ENCODE measurements around the gene ARHGEF25. TPM values are rescaled to one million over a fixed set of nuclear protein-coding genes. Genes with fewer than 3 reads are reported as not detected.

Gene ARHGEF25
- total RNA-seq, 1 experiment from 2014 or later, result 0.25 TPM

DNA sequence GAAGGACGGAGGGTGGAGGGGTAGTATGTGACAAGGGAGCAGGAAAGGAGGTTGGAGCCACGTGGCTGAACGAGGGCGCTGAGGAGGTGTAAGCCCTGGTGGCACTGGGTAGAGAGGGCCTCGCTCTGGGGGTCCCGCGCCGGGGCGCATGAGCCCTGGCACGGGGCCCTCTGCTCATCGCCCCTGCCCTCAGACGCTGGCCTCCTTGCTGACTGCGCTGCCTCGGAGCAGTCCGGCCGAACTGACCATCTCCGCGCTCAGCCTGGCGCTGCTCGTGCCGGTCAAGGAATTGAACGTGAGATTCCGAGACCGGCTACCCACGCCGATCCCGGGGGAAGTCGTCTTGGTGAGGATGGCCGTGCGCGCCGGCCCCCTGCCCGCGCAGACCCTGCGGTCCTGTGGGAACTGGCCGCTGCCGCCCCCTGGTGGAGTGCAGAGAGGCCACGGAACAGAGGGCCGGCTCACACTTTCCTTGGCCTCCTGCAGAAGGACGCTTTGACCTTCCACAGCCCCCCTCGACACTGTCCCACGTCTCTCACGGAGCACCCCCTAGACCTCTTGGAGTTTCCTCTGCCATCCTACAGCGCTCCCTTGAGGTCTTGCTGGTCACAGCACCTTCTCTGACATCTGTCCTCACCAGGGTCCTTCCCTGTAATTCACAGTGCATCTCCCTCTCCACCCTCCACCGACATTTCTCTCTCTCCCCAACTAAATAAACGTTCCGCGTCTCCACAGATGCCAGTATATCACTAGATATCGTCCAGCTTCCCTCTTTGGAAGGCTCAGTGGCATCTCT is 10.5 kb downstream of the ARHGEF25 start:
- peak; percentile 23 for DNase-seq (ENCODE audit: low spot score)

DNA sequence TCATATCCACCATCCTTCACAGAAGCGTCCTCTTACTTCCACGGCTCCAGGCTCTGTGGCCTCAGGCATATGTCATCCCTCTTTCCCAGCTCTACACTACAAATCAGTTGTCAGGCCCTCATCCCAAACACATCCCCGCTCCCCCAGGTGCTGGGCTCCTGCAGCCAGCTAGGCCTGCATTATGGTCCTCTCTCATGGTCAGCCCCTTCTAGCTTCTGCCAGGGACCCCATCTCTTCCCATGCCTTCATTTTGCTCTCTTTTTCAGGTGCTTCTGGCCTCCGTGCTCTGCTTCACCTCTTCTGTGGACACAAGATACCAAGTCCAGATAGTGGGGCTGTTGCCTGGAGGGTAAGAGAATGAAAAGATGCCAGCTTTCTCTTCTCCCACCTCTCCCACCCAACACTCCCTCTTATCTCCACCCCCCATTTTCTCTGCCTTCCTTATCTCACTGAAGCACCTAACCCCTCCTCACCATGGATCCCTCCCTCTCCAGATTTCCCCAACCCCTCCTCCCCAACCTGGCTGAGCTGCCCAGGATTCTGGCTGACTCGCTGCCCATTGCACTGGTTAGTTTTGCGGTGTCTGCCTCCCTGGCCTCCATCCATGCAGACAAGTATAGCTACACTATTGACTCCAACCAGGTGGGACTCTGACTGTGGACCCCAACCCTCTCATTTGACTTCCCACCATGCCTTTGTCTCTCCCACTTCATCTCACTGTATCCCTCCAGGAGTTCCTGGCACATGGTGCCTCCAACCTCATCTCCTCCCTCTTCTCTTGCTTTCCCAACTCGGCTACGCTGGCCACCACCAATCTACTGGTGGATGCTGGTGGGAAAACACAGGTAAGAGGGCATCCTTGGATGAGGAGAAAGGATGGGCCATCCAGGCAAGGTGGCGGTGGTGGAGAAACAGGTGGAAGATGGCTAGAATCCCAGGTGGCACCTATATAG is 11.3 kb downstream of the ARHGEF25 start:
- no peak for DNase-seq (ENCODE audit: low spot score)

DNA sequence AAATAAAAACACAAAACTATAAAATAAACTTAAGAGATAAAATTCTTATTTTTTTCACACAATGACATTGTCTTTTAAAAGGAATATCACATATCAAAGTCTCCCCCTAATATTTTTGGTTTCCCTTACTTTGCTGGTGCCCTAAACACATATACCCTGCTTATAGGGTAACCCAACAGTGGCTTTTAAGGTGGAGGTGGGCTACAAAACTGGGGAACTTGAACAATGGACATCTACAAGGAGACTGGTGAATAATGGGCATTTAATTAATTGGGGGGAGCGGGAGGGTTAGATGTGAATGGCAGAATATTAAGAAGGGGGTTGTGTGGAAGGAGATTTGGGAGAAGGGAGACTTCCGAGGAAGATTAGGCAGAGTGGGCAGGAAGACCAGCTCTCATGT is 12.2 kb downstream of the ARHGEF25 start:
- DNase-seq (ENCODE audit: low spot score), result no peak

DNA sequence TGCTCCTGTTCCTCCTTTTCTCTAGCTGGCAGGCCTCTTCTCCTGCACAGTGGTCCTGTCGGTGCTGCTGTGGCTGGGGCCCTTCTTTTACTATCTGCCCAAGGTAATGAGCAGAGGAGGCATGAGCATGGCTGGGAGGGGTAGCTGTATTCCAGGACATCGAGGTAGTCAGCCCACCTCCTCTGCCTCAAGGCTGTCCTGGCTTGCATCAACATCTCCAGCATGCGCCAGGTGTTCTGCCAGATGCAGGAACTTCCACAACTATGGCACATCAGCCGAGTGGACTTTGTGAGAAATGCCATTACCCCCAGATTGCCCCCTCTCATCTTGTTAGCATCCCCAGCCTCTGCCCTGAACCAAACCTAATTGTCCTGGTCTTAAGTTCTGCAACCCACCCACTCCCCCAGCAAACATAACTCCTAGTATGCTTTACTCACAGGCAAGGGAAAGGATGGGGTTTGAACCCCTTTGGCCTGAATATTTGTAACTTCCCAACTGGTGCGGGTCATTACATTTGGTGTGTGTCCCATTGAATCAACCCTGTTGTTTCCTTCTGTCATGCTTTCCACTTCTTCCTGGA is 12.7 kb downstream of the ARHGEF25 start:
- DNase-seq (ENCODE audit: low spot score), result no peak

DNA sequence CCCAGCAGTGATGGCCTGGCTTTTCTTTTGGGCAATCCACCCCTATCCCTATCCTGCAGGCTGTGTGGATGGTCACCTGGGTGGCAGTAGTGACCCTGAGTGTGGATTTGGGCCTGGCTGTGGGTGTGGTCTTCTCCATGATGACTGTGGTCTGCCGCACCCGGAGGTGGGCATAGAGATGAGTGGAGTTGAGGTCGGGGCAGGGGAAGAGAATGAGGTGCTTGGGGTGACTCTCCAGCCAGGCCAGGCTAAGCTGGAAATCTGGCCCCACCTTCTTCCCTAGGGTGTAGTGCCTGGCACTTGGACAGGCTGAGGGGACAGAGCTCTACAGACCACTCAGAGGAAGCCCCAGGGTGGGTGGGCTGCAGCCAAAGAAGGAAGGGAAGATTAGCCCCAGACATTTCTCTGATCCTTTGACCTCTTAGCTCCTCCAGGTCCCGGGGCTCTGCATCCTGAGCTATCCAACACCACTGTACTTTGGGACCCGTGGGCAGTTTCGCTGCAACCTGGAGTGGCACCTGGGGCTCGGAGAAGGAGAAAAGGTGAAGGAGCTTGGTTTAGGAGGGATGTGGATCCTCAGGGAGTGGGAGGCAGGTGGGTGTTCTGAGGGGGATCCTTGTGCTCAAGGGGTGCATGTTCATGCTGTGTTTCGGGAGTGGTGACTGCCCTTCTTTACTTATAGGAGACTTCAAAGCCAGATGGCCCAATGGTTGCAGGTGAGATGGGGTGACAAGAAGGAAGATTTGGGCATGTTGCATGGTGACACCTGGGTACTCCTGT is 13.4 kb downstream of the ARHGEF25 start:
- no peak for DNase-seq (ENCODE audit: low spot score)

DNA sequence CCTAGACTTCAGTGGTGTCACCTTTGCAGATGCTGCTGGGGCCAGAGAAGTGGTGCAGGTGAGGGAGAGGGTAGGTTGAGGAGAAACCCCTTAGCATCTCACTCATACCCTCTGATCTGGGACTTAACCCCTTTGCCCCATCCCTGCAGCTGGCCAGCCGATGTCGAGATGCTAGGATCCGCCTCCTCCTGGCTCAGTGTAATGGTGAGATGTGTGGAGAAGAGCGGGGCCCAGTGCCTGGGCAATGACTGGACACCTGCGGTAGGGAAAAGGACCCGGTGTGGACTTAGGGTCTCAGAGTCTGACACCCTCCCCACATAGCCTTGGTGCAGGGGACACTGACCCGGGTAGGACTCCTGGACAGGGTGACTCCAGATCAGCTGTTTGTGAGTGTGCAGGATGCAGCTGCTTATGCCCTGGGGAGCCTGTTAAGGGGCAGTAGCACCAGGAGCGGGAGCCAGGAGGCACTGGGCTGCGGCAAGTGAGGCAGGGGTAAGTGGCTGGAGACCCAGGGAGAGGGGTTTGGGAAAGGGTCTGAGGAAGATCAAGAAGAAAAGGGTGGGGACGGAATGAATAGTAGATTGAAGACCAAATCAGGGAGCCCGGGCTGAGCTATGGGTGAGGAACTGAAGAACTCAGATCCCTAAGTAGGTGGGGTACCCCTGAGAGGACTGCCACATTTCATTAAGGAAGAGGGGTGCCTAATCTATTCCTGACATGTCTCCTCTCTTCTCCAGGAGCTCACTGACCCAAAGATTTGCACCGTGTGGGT is 14.2 kb downstream of the ARHGEF25 start:
- DNase-seq (ENCODE audit: low spot score), result no peak

DNA sequence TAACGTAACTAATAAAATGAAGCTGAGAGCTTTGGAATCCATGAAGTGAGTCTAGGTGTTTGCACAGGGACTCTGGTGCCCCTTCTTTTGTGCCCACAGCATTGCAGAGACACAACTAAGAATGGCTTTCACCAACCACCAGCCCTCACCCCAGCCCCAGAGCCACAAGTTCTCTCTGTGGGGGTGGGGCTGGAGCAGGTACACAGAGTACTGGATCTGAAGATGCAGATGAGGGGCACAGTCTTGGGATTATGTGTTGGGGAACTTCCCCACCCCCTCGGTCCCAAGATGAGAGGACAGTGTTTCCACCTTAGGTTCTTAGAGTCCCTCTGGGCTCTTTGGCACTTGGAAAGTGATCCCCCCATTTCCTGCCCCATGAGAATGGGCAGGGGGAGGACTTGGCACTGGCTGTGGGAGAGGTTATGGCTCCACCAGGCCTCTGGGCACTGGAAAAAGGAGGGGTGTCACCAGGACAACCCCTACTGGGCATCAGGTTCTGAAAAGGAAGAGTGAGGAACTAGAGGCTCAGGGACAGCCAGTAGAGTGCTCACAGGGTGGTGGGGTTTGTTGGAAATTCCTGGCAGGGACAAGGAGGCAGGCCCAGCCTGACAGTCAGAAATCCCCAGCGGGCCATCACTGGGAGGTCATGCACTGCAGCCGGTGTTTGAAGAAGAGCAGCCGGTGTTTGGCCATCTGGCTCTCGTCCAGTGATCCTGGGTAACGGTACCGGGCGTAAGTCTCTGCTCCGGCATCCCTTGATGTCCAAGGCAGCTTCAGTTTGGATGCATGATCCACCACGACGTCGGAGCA is 15.1 kb downstream of the ARHGEF25 start:
- no peak for DNase-seq (ENCODE audit: low spot score)

DNA sequence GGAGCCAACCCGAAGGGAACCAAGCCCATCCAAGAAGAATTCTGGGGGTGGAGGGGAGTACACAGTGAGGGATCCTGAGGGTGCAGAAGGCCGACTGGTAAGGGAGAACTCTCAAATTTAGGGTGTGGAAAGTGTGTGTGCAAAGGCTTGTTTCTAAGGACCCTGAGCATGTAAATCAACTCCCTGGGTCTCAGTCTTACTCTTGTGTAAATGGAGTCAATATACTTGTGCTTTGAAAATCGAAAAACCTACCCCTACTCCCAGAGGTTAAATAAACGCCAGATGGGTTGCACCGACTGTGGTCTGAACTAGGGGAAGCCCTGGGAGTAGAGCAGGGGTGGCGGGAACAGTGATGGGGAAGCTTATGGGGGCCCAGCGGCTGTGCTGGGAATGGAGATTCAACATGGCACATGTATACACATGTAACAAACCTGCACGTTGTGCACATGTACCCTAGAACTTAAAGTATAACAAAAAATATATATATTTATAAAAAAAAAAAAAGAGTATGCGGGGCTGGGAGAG is 15.7 kb downstream of the ARHGEF25 start:
- no peak for DNase-seq (ENCODE audit: low spot score)

DNA sequence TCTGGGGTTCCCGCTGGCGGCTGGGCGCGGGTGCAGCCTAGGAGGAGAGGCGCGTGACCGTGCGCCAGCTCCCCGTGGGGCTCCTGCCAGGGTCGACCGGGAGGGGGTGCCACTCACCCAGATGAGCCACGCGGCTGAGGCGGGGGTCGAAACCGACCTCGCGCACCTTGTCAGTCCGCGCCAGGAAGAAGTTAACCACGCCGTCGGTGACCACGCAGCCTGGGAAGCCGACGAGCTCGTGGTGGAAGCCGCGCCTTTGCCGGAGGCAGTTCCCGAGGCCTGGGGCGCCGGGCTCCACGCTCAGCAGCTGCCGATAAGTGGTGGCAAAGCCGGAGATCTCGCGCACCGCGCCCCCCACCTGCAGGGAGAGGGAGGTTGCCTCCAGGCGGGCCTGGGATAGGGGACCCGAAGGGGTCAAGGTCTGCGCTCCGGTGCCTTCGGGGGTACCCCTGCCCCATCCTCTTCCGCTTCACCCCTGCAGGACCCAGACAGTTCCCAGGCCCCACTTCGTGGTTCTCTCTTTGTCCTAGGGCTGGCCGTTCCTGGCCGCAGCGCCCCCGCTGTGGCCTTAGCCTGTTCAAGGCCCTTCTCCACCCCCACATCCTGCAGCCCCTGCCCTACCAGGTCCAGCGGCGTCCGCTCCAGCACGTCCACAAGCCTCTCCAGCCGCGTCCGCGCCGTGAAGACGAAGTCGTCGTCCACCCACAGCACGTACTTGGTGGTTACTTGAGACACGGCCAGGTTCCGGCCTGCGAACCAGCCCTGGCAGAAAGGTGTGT is 16.5 kb downstream of the ARHGEF25 start:
- DNase-seq (ENCODE audit: low spot score), result no peak

DNA sequence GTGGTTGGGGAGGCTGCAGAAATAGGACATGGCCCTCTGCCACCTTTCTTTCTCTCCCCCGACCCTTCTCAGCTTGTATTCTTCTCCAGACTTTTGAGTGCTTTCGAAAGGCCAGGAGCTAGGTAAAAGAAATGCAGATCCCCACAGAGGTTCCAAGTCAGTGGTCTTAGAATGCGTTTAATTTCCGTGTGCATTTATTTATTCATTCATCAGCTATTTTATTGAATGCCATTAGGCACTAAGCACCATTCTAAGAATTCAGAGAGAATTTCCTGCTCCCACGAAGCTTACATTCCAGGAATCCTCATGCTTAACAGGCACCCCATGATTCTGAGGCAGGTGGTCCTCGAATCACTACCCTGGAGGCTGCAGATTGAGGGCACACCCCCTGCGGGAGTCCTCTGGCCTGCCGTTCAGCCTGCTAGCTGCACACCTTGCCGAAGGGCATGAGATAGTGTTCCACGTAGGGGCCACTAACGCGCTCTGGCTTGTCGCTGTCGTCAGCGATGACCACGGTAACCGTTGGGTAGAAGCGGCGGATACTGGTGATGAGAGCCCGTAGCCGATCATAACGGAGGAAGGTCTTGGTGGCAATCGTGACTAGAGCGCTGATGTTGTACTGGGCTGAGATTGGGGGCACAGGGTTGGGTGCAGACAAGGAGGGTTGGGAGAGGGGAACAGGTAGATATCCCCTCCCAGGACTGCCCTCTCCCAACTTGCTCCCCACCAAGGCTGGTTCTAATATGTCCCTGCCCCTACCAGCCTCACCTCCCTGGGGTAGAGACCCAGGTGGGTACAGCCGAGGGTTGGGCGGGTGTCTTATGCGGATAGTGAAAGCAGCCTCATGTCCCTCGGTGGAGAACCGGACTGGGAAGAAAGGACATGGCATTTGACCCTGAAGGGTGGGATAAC is 17.3 kb downstream of the ARHGEF25 start:
- no peak for DNase-seq (ENCODE audit: low spot score)

DNA sequence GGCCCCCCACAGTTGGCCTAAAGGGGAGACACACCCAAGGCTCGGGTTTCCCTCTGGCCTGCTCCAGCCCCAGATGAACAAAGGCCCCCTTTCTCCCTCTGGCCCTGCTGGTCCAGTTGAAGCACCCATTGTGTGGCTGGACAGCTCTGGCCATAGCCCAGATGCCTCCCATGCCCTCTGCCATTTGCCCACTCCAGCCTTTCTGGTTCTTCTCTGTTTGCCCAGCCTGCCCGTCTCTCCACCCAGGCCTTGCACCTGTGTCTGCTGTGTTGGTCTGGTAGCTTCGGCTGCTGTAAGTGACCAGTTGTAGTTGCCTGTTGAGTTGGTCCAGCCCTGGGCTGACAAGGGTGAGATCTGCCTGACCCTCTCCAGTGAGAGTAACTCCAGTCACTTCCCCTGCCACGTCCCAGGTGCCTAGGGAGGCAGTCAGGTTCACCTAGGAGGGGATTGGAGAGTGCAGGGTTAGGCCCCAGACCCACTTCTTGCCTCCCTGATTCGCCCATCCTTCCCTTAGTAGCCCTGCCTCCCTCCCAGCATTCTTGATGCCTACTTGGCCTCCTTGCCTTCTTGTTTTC is 18.7 kb downstream of the ARHGEF25 start:
- no peak for DNase-seq (ENCODE audit: low spot score)

DNA sequence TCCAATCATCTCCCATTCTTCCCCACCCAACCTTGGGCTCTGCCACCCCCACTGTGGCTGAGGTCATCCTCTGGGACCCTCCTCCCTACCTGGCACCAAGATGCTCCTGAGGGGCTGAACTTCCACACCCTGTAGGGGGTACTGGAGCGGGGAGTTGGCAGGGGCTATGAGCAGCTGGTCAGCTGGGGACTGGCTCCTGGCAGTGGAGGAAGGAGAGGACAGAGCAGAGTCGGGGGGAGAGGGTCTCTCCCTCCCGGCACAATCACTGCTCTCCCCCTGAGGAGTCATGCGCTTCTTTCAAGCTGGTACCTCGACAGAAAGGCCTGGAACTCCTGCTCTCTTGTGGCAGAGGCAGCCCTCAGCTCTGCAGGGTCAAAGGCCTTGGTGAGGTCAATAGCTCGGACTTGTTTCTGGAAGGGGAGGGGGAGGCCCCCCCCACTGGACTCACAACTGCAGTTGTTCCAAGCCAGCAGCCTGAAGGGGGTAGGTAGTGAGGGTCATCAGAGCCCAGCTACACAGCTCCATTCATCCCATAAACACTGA is 19.7 kb downstream of the ARHGEF25 start:
- no peak for DNase-seq (ENCODE audit: low spot score)

DNA sequence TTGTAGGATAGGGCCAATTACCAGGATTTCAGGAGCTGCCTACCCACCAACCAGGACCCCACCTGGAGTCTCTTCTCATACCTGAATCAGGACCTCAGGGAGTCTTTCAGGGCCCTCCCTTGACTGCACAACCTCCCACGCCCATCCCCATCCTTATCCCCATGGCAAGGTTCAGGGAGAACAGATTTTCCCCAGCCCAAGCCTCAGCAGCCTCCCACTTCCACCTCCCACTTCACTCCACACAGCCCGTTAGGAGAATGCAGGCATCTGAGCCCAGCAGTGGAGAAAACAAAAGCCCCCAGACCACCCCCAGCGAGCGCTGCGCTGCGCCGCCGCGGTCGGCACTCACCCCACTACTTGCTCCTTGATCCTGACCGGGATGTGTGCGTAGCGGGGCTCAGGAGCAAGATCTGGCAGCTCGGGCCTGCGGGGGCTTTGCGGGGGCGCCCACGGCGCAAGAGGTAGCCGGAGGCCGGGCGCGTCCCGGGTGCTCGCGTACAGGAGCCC is 20.4 kb downstream of the ARHGEF25 start:
- no peak for DNase-seq (ENCODE audit: low spot score)

DNA sequence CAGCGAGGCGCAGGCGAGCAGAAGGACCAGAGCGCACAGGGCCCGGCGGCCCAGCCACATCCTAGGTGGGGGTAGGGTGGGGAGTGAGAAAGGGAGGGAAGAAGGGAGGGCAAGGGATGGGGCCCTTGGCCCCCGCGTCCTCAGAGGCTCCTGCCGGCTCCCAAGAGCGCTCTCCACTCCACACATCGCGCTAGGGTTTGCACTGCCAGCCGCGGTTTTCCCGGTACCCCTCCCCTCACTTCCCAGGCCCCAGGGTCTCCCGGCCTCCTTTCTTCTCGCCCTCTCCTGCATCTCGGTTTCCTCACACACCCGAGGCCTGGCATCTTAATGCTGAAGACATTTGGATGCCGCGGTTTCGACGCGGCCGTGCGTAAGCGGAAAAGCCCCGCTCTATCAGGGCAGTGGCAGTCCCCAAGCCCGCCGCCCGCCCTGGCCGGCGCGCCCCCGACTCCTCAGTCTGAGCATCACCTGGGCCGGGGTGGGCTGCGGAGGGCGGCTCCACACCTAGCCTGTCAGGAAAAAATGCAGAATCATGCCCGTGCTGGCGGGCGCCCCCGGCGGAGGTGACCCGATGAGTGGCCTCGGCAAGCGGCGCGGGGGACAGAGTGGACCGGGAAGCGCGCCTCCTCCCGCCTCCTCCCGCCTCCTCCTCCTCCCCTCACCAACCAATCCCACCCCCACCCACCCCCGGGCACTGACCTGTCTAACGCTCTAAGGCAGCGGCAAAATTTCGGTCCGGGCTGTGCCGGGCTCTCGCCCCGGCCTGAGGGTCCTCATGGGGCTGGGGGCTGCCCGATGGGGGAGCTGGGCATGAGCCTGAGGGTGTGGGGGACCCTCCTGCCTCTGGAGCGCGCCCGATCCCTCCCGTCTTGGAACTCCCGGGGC is 21.1 kb downstream of the ARHGEF25 start:
- no peak for DNase-seq (ENCODE audit: low spot score)

DNA sequence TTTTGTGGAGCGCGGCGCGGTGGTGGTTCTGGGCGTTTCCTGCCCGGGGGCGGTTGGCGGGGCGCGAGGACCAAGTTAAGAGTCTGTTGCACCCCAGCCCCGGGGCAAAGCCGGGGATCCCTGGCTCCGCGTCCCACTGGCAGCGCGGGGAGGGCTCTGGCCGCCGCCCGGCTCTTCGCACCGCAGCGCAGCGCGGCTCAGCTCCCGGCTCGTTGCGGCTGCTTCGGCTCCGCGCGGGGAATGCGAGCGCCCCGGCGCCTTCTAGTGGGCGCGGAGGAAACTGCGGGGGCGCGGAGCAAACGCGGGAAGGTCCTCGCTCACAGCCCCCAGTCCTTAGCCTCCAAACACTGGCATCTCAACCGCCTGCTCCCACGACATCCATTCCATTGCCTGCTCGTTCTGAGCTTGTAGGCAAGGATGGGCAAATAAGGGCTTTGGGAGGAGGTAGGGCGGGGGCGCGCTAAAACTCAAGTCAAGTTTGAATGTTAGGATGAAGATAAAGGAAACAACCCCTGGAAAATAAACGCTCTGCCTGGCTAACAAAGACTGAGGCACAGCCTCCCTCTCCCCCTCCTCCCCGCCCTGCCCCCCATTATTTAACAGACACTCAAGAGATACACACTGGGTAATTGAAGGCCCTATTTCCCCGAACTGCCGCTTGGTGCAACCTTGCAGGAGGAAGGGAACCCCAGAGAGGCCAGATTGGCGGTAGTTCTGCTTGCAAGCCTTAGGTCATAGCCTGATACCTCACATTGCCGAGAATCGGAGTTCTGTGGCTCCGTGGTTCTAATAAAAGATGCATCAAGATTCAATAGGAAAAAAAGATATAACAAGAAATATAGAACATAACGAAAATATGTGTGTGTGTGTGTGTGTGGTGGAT is 22.0 kb downstream of the ARHGEF25 start, which contains the start of gene B4GALNT1:
Gene B4GALNT1, minus strand, starts transcription at position 244 of the 883 bp plus-strand sequence. CDS start 1,069 bp downstream, outside the sequence.
- peak; percentile 63 for DNase-seq (ENCODE audit: low spot score)
